22Rv1 (cell line): ENCODE measurements around the gene PRAC1.

ENCODE experiments used
- H3K27ac ChIP-seq: fragments of 450-650 bp; 2 replicates; pipeline ENCODE4 v1.5.1; 2017
- CTCF ChIP-seq: fragments of 450-650 bp; IDR thresholded peaks from 2 replicates; pipeline ENCODE4 v1.5.1; 2017; ENCODE audit warnings: mild to moderate bottlenecking
- ZFX ChIP-seq: fragments of 450-650 bp; IDR thresholded peaks from 2 replicates; pipeline ENCODE4 v1.6.1; 2017; ENCODE audit warnings: antibody characterized with exemption, borderline replicate concordance

PRAC1 gene

GRCh38 chr17:48734333-48735061 lies 12.2 kb upstream of the PRAC1 start:
- TF ChIP-seq CTCF = no peak
- no peak for TF ChIP-seq ZFX
- H3K27ac ChIP-seq = no peak overlapping the region

- no peak for TF ChIP-seq CTCF
- no peak overlapping the region for H3K27ac ChIP-seq
These were observed 11.5 kb upstream of the PRAC1 start for GRCh38 chr17:48733632-48734328.

- H3K27ac ChIP-seq = no peak overlapping the region
These were observed 10.6 kb upstream of the PRAC1 start for GRCh38 chr17:48732688-48733629.

GRCh38 chr17:48731355-48731754 lies 9.0 kb upstream of the PRAC1 start:
- no peak for TF ChIP-seq ZFX
- no peak for TF ChIP-seq CTCF
- no peak overlapping the region for H3K27ac ChIP-seq

More at GRCh38 chr17:48732688-48733629, 10.6 kb upstream of the PRAC1 start:
- TF ChIP-seq ZFX (no peak), CTCF (no peak)

- peak overlapping the region; percentile 100 for H3K27ac ChIP-seq
- TF ChIP-seq ZFX (no peak), CTCF (no peak)
These were observed 7.9 kb upstream of the PRAC1 start for GRCh38 chr17:48730240-48730550.

- TF ChIP-seq ZFX = no peak
- no peak for TF ChIP-seq CTCF
- peak overlapping the region; percentile 100 for H3K27ac ChIP-seq
These were observed 7.3 kb upstream of the PRAC1 start for GRCh38 chr17:48729335-48730239.
